ENCODE data around the gene RAD51B. TPM values are rescaled to one million over a fixed set of nuclear protein-coding genes. Genes with fewer than 3 reads are reported as not detected.
A peak's percentile ranks its signal among the peaks of the same experiment; 100 is the strongest.

Gene RAD51B
- total RNA-seq, 1 experiment from 2014 or later: 16.7 TPM

DNA sequence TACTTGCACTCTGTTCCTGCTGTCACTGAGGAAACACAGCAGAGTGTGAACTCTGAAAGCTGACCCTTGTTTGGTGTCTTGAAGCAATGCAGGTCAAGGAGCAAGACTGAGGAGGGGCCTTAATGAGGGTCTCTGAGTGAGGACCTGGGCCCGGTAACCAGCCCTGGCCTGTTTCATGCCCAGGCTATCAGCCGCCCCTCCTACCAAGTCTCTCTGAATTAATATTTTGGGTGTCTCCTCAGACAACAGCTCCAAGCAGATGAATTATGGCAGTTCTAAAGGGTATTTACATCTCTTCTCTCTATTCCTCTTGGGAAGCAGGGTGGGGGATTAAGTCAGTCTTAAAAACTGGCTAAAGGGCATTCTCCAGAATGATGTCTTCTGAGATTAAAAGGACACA, 578.8 kb downstream of the RAD51B start:
- Histone ChIP-seq H3K4me2 (ENCODE audit: insufficient read depth, insufficient read length, low read length) (no peak overlapping the region), H3K79me1 (ENCODE audit: insufficient read depth, low read depth, low read length, poor library complexity, severe bottlenecking) (no peaks in the 10 kb centered on the region), H3K23me2 (ENCODE audit: insufficient read length, low read depth, low read length, poor library complexity, severe bottlenecking) (peaks cover 2% of the 10 kb centered on the region), H3K9me3 (ENCODE audit: control insufficient read depth, low read depth, low read length) (no peaks in the 10 kb centered on the region), H3K56ac (ENCODE audit: insufficient read length, low read depth, low read length) (no peak overlapping the region), H4K91ac (ENCODE audit: insufficient read length, low read depth, low read length) (no peak overlapping the region), H2BK120ac (ENCODE audit: low read depth, low read length, poor library complexity, severe bottlenecking) (no peak overlapping the region), H4K8ac (replicated peaks; ENCODE audit: insufficient read length, low read depth, low read length) (no peak overlapping the region), H3K9ac (ENCODE audit: extremely low read depth, insufficient read length, low read length) (no peak overlapping the region), H2AK5ac (ENCODE audit: insufficient read length, low read length) (no peak overlapping the region), H2BK20ac (ENCODE audit: low read depth, low read length, poor library complexity, severe bottlenecking) (no peak overlapping the region), H3K23ac (ENCODE audit: insufficient read length, low read depth, low read length) (no peak overlapping the region), H2BK12ac (ENCODE audit: insufficient read length, low read depth, low read length) (no peak overlapping the region), H2AFZ (ENCODE audit: low read length) (no peak overlapping the region), H3K18ac (ENCODE audit: insufficient read length, low read depth, low read length) (no peak overlapping the region), H4K20me1 (ENCODE audit: control insufficient read depth, insufficient read depth, insufficient read length) (no peaks in the 10 kb centered on the region), H3K4me1 (ENCODE audit: insufficient read depth, low read length) (peaks cover 15% of the 10 kb centered on the region), H3K4ac (ENCODE audit: low read depth, low read length) (no peak overlapping the region; the same call in 1 of the 2 replicates), H2BK5ac (ENCODE audit: insufficient read length, low read length) (no peak overlapping the region), H2BK15ac (ENCODE audit: low read depth, low read length) (no peak overlapping the region), H3K14ac (ENCODE audit: insufficient read depth, low read length) (peak overlapping the region; percentile 64; the same call in 1 of the 2 replicates), H3K79me2 (ENCODE audit: insufficient read depth, low read length) (no peaks in the 10 kb centered on the region), H4K5ac (ENCODE audit: insufficient read length, low read depth, low read length) (no peak overlapping the region), H3K27me3 (ENCODE audit: insufficient read depth, low read length) (no peaks in the 10 kb centered on the region), H3K27ac (ENCODE audit: insufficient read length, low read depth, low read length) (no peak overlapping the region), H3T11ph (ENCODE audit: low read length) (no peak overlapping the region)
- H3K9me3 Mint-ChIP-seq: no peaks in the 10 kb centered on the region
- no CpG with 5 or more reads among the region's 2 CpGs for WGBS (ENCODE audit: extremely low coverage, insufficient read length, low lambda C conversion rate)
- H3K27me3 Mint-ChIP-seq (ENCODE audit: low read depth): no peaks in the 10 kb centered on the region; the same call in 1 of the 2 replicates
- H3K4me3 Mint-ChIP-seq: no peak overlapping the region
- H3K27ac Mint-ChIP-seq: no peak overlapping the region
- DNase-seq: no peak
- TF ChIP-seq, protein P1, sequence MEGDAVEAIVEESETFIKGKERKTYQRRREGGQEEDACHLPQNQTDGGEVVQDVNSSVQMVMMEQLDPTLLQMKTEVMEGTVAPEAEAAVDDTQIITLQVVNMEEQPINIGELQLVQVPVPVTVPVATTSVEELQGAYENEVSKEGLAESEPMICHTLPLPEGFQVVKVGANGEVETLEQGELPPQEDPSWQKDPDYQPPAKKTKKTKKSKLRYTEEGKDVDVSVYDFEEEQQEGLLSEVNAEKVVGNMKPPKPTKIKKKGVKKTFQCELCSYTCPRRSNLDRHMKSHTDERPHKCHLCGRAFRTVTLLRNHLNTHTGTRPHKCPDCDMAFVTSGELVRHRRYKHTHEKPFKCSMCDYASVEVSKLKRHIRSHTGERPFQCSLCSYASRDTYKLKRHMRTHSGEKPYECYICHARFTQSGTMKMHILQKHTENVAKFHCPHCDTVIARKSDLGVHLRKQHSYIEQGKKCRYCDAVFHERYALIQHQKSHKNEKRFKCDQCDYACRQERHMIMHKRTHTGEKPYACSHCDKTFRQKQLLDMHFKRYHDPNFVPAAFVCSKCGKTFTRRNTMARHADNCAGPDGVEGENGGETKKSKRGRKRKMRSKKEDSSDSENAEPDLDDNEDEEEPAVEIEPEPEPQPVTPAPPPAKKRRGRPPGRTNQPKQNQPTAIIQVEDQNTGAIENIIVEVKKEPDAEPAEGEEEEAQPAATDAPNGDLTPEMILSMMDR (conservative IDR thresholded peaks at IDR 0.05): no peak
- peaks cover 41 to 42% of the 10 kb centered on the region in 2 experiments for H3K4me1 Mint-ChIP-seq
- no peaks in the 10 kb centered on the region for H3K36me3 Mint-ChIP-seq (ENCODE audit: insufficient read depth in 1 of 3, low read depth in 3 of 3)
